ENCODE measurements around the gene SPPL2B. TPM values are rescaled to one million over a fixed set of nuclear protein-coding genes. Genes with fewer than 3 reads are reported as not detected.

SPPL2B gene
- total RNA-seq, 1 donor from 2014 or later: 119 TPM

GRCh38 chr19:2334426-2334825 is 5.9 kb downstream of the SPPL2B start:
- Mint-ChIP-seq H3K4me1 (peaks cover 48% of the 10 kb centered on the region), H3K27ac (ENCODE audit: unreplicated experiment) (no peak overlapping the region), H3K27me3 (ENCODE audit: low read depth) (peaks cover 1% of the 10 kb centered on the region)

GRCh38 chr19:2334986-2335846 is 6.7 kb downstream of the SPPL2B start:
- peak overlapping the region; percentile 28 for H3K27ac Mint-ChIP-seq (ENCODE audit: unreplicated experiment)
- H3K4me1 Mint-ChIP-seq: peaks cover 41% of the 10 kb centered on the region
- H3K4me3 Mint-ChIP-seq: peak overlapping the region; percentile 24
- peaks cover 5% of the 10 kb centered on the region for H3K9me3 Mint-ChIP-seq
- H3K36me3 Mint-ChIP-seq (ENCODE audit: low read depth): peaks cover 9% of the 10 kb centered on the region
- TF ChIP-seq CTCF (conservative IDR thresholded peaks at IDR 0.05): no peak
- no peak for DNase-seq (ENCODE audit: low read depth, low spot score)
- H3K27me3 Mint-ChIP-seq (ENCODE audit: low read depth): no peaks in the 10 kb centered on the region

More at GRCh38 chr19:2334426-2334825, 5.9 kb downstream of the SPPL2B start:
- no peak for TF ChIP-seq CTCF (conservative IDR thresholded peaks at IDR 0.05)
- no peak overlapping the region for H3K4me3 Mint-ChIP-seq
- H3K36me3 Mint-ChIP-seq (ENCODE audit: low read depth): peaks cover 9% of the 10 kb centered on the region
- DNase-seq (ENCODE audit: low read depth, low spot score): no peak
- peaks cover 5% of the 10 kb centered on the region for H3K9me3 Mint-ChIP-seq

- peaks cover 34% of the 10 kb centered on the region for H3K4me1 Mint-ChIP-seq
- DNase-seq (ENCODE audit: low read depth, low spot score): no peak
- H3K27ac Mint-ChIP-seq (ENCODE audit: unreplicated experiment): peak overlapping the region; percentile 28
- no peaks in the 10 kb centered on the region for H3K27me3 Mint-ChIP-seq (ENCODE audit: low read depth)
- no peak for TF ChIP-seq CTCF (conservative IDR thresholded peaks at IDR 0.05)
- peak overlapping the region; percentile 24 for H3K4me3 Mint-ChIP-seq
- H3K36me3 Mint-ChIP-seq (ENCODE audit: low read depth): peaks cover 9% of the 10 kb centered on the region
- H3K9me3 Mint-ChIP-seq: peaks cover 5% of the 10 kb centered on the region
Observed at GRCh38 chr19:2335848-2336247, 7.4 kb downstream of the SPPL2B start.

- Mint-ChIP-seq H3K27ac (ENCODE audit: unreplicated experiment) (peak overlapping the region; percentile 53), H3K9me3 (peaks cover 5% of the 10 kb centered on the region), H3K27me3 (ENCODE audit: low read depth) (no peaks in the 10 kb centered on the region), H3K36me3 (ENCODE audit: low read depth) (peaks cover 9% of the 10 kb centered on the region), H3K4me1 (peaks cover 26% of the 10 kb centered on the region), H3K4me3 (peak overlapping the region; percentile 66)
- no peak for DNase-seq (ENCODE audit: low read depth, low spot score)
- no peak for TF ChIP-seq CTCF (conservative IDR thresholded peaks at IDR 0.05)
Observed at GRCh38 chr19:2336528-2337328, 8.2 kb downstream of the SPPL2B start.

GRCh38 chr19:2337329-2337707 is 8.8 kb downstream of the SPPL2B start:
- Mint-ChIP-seq H3K4me1 (peaks cover 26% of the 10 kb centered on the region), H3K27me3 (ENCODE audit: low read depth) (no peaks in the 10 kb centered on the region), H3K4me3 (peak overlapping the region; percentile 66), H3K9me3 (peaks cover 5% of the 10 kb centered on the region), H3K27ac (ENCODE audit: unreplicated experiment) (peak overlapping the region; percentile 50), H3K36me3 (ENCODE audit: low read depth) (peaks cover 9% of the 10 kb centered on the region)
- DNase-seq (ENCODE audit: low read depth, low spot score): peak; percentile 69
- TF ChIP-seq CTCF (conservative IDR thresholded peaks at IDR 0.05): peak; percentile 58

Data from neural crest cell (in vitro differentiated cells).